DMS79 (cell line): ENCODE data around the gene BCHE.
"Not testable (repeated sequence)": the region's sequence is repeated elsewhere in the genome, so short reads cannot be mapped to it uniquely, and the experiment has no call there.

Experiments used
- DNase-seq: peaks from one replicate; lab custom pipeline; 2025; lab: John Stamatoyannopoulos, UW

The BCHE gene

GRCh38 chr3:165816209-165816608, 21.0 kb downstream of the BCHE start:
- DNase-seq = no peak

GRCh38 chr3:165815682-165816081, 21.5 kb downstream of the BCHE start:
- no peak for DNase-seq

- DNase-seq = no peak
Observed at GRCh38 chr3:165814380-165814779, 22.8 kb downstream of the BCHE start.

GRCh38 chr3:165807937-165808336, 29.3 kb downstream of the BCHE start:
- not testable (repeated sequence) for DNase-seq

- DNase-seq = no peak
Observed at GRCh38 chr3:165805946-165806561, 31.2 kb downstream of the BCHE start.

- DNase-seq = no peak
Observed at GRCh38 chr3:165803471-165803870, 33.8 kb downstream of the BCHE start.

GRCh38 chr3:165800970-165801369, 36.3 kb downstream of the BCHE start:
- no peak for DNase-seq

- no peak for DNase-seq
Observed at GRCh38 chr3:165799026-165799425, 38.2 kb downstream of the BCHE start.

- DNase-seq = no peak
Observed at GRCh38 chr3:165797551-165797950, 39.7 kb downstream of the BCHE start.

- no peak for DNase-seq
Observed at GRCh38 chr3:165796701-165797100, 40.5 kb downstream of the BCHE start.

- DNase-seq = no peak
Observed at GRCh38 chr3:165788531-165788930, 48.7 kb downstream of the BCHE start.

- no peak for DNase-seq
Observed at GRCh38 chr3:165786013-165786412, 51.2 kb downstream of the BCHE start.

GRCh38 chr3:165784337-165784736, 52.9 kb downstream of the BCHE start:
- no peak for DNase-seq

- DNase-seq = no peak
Observed at GRCh38 chr3:165783383-165783782, 53.8 kb downstream of the BCHE start.

- no peak for DNase-seq
Observed at GRCh38 chr3:165778891-165779290, 58.3 kb downstream of the BCHE start.

- DNase-seq = no peak
Observed at GRCh38 chr3:165778456-165778855, 58.8 kb downstream of the BCHE start.

- no peak for DNase-seq
Observed at GRCh38 chr3:165775824-165776223, 61.4 kb downstream of the BCHE start.

- no peak for DNase-seq
Observed at GRCh38 chr3:165770781-165771180, 66.4 kb downstream of the BCHE start.

GRCh38 chr3:165768680-165769079, 68.5 kb downstream of the BCHE start:
- DNase-seq = no peak

- DNase-seq = no peak
Observed at GRCh38 chr3:165759041-165759440, 78.2 kb downstream of the BCHE start.

GRCh38 chr3:165755571-165755970, 81.7 kb downstream of the BCHE start:
- DNase-seq = no peak

GRCh38 chr3:165754219-165755007, 82.8 kb downstream of the BCHE start:
- DNase-seq = no peak

GRCh38 chr3:165753560-165753959, 83.7 kb downstream of the BCHE start:
- DNase-seq = no peak

- no peak for DNase-seq
Observed at GRCh38 chr3:165751637-165752036, 85.6 kb downstream of the BCHE start.
